Measurements from ENCODE around the gene ACY1. TPM values are rescaled to one million over a fixed set of nuclear protein-coding genes. Genes with fewer than 3 reads are reported as not detected.

ACY1 gene
- total RNA-seq, 1 experiment from 2014 or later = 62.6 TPM

DNA sequence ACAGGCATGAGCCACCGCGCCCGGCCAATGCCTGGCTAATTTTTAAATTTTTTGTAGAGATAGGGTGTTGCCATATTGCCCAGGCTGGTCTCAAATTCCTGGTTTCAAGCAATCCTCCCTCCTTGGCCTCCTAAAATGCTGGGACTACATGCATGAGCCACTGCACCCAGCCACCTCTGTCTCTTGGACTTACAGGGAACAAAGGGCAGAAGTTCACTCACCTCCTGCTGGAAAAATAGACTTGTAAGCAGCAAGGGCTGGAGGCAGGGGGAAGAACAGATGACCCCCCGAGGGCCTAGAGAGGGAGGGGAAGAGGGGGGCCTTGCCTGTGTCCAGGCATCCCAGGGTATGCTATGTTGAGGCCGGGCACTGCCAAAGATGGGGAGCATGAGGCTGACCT is 50.9 kb downstream of the ACY1 start:
- Histone ChIP-seq H3K14ac (ENCODE audit: insufficient read depth, low read length) (no peak overlapping the region), H4K5ac (ENCODE audit: insufficient read length, low read depth, low read length) (no peak overlapping the region), H2BK20ac (ENCODE audit: low read depth, low read length, poor library complexity, severe bottlenecking) (no peak overlapping the region), H3K9ac (ENCODE audit: extremely low read depth, insufficient read length, low read length) (no peak overlapping the region), H4K8ac (replicated peaks; ENCODE audit: insufficient read length, low read depth, low read length) (no peak overlapping the region), H4K20me1 (ENCODE audit: control insufficient read depth, insufficient read depth, insufficient read length) (no peaks in the 10 kb centered on the region), H3K18ac (ENCODE audit: insufficient read length, low read depth, low read length) (no peak overlapping the region), H3K27ac (ENCODE audit: insufficient read length, low read depth, low read length) (no peak overlapping the region), H3K4ac (ENCODE audit: low read depth, low read length) (no peak overlapping the region), H3K79me1 (ENCODE audit: insufficient read depth, low read depth, low read length, poor library complexity, severe bottlenecking) (no peaks in the 10 kb centered on the region), H3K23ac (ENCODE audit: insufficient read length, low read depth, low read length) (no peak overlapping the region), H4K91ac (ENCODE audit: insufficient read length, low read depth, low read length) (no peak overlapping the region), H3K23me2 (ENCODE audit: insufficient read length, low read depth, low read length, poor library complexity, severe bottlenecking) (no peaks in the 10 kb centered on the region), H3T11ph (ENCODE audit: low read length) (no peak overlapping the region), H3K79me2 (ENCODE audit: insufficient read depth, low read length) (no peaks in the 10 kb centered on the region), H2BK5ac (ENCODE audit: insufficient read length, low read length) (no peak overlapping the region), H3K4me2 (ENCODE audit: insufficient read depth, insufficient read length, low read length) (no peak overlapping the region), H3K56ac (ENCODE audit: insufficient read length, low read depth, low read length) (no peak overlapping the region), H2BK15ac (ENCODE audit: low read depth, low read length) (no peak overlapping the region), H3K4me1 (ENCODE audit: insufficient read depth, low read length) (no peaks in the 10 kb centered on the region), H2AK5ac (ENCODE audit: insufficient read length, low read length) (no peak overlapping the region), H2AFZ (ENCODE audit: low read length) (no peak overlapping the region), H2BK120ac (ENCODE audit: low read depth, low read length, poor library complexity, severe bottlenecking) (no peak overlapping the region), H3K9me3 (ENCODE audit: control insufficient read depth, low read depth, low read length) (no peaks in the 10 kb centered on the region), H2BK12ac (ENCODE audit: insufficient read length, low read depth, low read length) (no peak overlapping the region), H3K27me3 (ENCODE audit: insufficient read depth, low read length) (no peaks in the 10 kb centered on the region)
- Mint-ChIP-seq H3K9me3 (no peaks in the 10 kb centered on the region), H3K4me3 (no peak overlapping the region), H3K27me3 (ENCODE audit: low read depth) (no peaks in the 10 kb centered on the region), H3K27ac (no peak overlapping the region; a peak in 1 of 7 replicates), H3K4me1 (peaks cover 0 to 8% of the 10 kb centered on the region in 2 experiments; a peak in 2 of 4 replicates), H3K36me3 (ENCODE audit: insufficient read depth in 1 of 3, low read depth in 3 of 3) (no peaks in the 10 kb centered on the region)
- TF ChIP-seq, protein P1, sequence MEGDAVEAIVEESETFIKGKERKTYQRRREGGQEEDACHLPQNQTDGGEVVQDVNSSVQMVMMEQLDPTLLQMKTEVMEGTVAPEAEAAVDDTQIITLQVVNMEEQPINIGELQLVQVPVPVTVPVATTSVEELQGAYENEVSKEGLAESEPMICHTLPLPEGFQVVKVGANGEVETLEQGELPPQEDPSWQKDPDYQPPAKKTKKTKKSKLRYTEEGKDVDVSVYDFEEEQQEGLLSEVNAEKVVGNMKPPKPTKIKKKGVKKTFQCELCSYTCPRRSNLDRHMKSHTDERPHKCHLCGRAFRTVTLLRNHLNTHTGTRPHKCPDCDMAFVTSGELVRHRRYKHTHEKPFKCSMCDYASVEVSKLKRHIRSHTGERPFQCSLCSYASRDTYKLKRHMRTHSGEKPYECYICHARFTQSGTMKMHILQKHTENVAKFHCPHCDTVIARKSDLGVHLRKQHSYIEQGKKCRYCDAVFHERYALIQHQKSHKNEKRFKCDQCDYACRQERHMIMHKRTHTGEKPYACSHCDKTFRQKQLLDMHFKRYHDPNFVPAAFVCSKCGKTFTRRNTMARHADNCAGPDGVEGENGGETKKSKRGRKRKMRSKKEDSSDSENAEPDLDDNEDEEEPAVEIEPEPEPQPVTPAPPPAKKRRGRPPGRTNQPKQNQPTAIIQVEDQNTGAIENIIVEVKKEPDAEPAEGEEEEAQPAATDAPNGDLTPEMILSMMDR (conservative IDR thresholded peaks at IDR 0.05) = no peak
- no CpG with 5 or more reads among the region's 5 CpGs for WGBS (ENCODE audit: extremely low coverage, insufficient read length, low lambda C conversion rate)
- DNase-seq = no peak

Measured in H9 (cell line).